Neural cell (in vitro differentiated cells): ENCODE measurements around the gene P2RX1. TPM values are rescaled to one million over a fixed set of nuclear protein-coding genes. Genes with fewer than 3 reads are reported as not detected.

Experiments
- H2AFZ ChIP-seq: fragments of 200-600, 300-800 bp; sonication (generic), shearing (Covaris generic); 2 replicates; pipeline ENCODE4 v1.6.0; 2014; ENCODE audit warnings: low read depth, mild to moderate bottlenecking, antibody characterized with exemption, low read length, moderate library complexity
- H3F3A ChIP-seq: fragments of 200-600 bp; shearing (Covaris generic); 2 replicates; pipeline ENCODE4 v1.6.1; 2016; ENCODE audit warnings: mild to moderate bottlenecking, moderate library complexity, mixed read lengths, antibody characterized with exemption, low read length; ENCODE audit not compliant: insufficient read depth, poor library complexity, severe bottlenecking
- H3K27ac ChIP-seq: fragments of 200-600, 300-800 bp; sonication (generic), shearing (Covaris generic); 2 replicates; pipeline ENCODE4 v1.5.1; 2014; ENCODE audit warnings: mild to moderate bottlenecking, low read length, moderate library complexity
- H3K27me3 ChIP-seq: fragments of 300-800, 200-600 bp; sonication (generic), shearing (Covaris generic); 2 replicates; pipeline ENCODE4 v1.6.0; 2014; ENCODE audit warnings: mild to moderate bottlenecking, low read depth, low read length, moderate library complexity; ENCODE audit not compliant: insufficient read depth
- H3K36me3 ChIP-seq: fragments of 300-800, 200-600 bp; sonication (generic), shearing (Covaris generic); 2 replicates; pipeline ENCODE4 v1.5.1; 2014; ENCODE audit warnings: mild to moderate bottlenecking, antibody characterized with exemption, low read length, moderate library complexity; ENCODE audit not compliant: insufficient read depth
- H3K4me2 ChIP-seq: fragments of 300-800, 200-600 bp; sonication (generic), shearing (Covaris generic); 2 replicates; pipeline ENCODE4 v1.6.0; 2014; ENCODE audit warnings: mild to moderate bottlenecking, low read length
- H3K4me3 ChIP-seq: fragments of 300-800, 200-600 bp; sonication (generic), shearing (Covaris generic); 2 replicates; pipeline ENCODE4 v1.5.1; 2014; ENCODE audit warnings: mild to moderate bottlenecking, low read length, moderate library complexity
- H3K79me2 ChIP-seq: fragments of 200-600 bp; shearing (Covaris generic); replicated peaks from 2 replicates; pipeline ENCODE4 v1.6.0; 2014; ENCODE audit warnings: mild to moderate bottlenecking, low read length, moderate library complexity; ENCODE audit not compliant: insufficient read depth
- H3K9ac ChIP-seq: fragments of 300-800, 200-600 bp; sonication (generic), shearing (Covaris generic); 2 replicates; pipeline ENCODE4 v1.6.1; 2016; ENCODE audit warnings: mild to moderate bottlenecking, low read length, mixed read lengths
- H3K9me2 ChIP-seq: fragments of 200-600 bp; shearing (Covaris generic); 2 replicates; pipeline ENCODE4 v1.6.1; 2016; ENCODE audit warnings: mild to moderate bottlenecking, low read length, mixed read lengths; ENCODE audit not compliant: insufficient read depth
- H3K9me3 ChIP-seq: fragments of 200-600, 300-800 bp; sonication (generic), shearing (Covaris generic); 2 replicates; pipeline ENCODE4 v1.6.1; 2016; ENCODE audit warnings: mild to moderate bottlenecking, mixed run types, low read length, moderate library complexity, mixed read lengths
- H4K20me1 ChIP-seq: fragments of 200-600 bp; shearing (Covaris generic); 2 replicates; pipeline ENCODE4 v1.6.1; 2016; ENCODE audit warnings: mild to moderate bottlenecking, mixed run types; ENCODE audit not compliant: insufficient read depth
- CTCF ChIP-seq: fragments of 450-650 bp; IDR thresholded peaks from 2 replicates; pipeline ENCODE4 v1.5.1; 2014; ENCODE audit warnings: antibody characterized with exemption, mild to moderate bottlenecking, moderate library complexity; ENCODE audit not compliant: poor library complexity, severe bottlenecking
- EP300 ChIP-seq: fragments of 450-650 bp; conservative IDR thresholded peaks from 2 replicates; pipeline ENCODE4 v1.6.1; 2014; ENCODE audit warnings: antibody characterized with exemption, mild to moderate bottlenecking, moderate library complexity; ENCODE audit not compliant: poor library complexity, severe bottlenecking
- EZH2 ChIP-seq: fragments of 200-600, 300-800 bp; shearing (Covaris generic), sonication (generic); IDR thresholded peaks from 2 replicates; pipeline ENCODE4 v1.6.1; 2014; ENCODE audit warnings: antibody characterized with exemption, low read length, borderline replicate concordance, mild to moderate bottlenecking; ENCODE audit not compliant: insufficient read depth, poor library complexity, severe bottlenecking
- MXI1 ChIP-seq: fragments of 450-650 bp; conservative IDR thresholded peaks from 2 replicates; pipeline ENCODE4 v1.6.1; 2014; ENCODE audit warnings: antibody characterized with exemption, mild to moderate bottlenecking; ENCODE audit not compliant: poor library complexity, severe bottlenecking
- POLR2AphosphoS5 ChIP-seq: IDR thresholded peaks from 2 replicates; pipeline ENCODE4 v1.6.1; 2012
- RAD21 ChIP-seq: fragments of 450-650 bp; conservative IDR thresholded peaks from 2 replicates; pipeline ENCODE4 v1.6.1; 2014; ENCODE audit warnings: antibody characterized with exemption, mild to moderate bottlenecking, moderate library complexity
- REST ChIP-seq: IDR thresholded peaks from 2 replicates; pipeline ENCODE4 v1.6.1; 2012; ENCODE audit warnings: borderline replicate concordance
- SMC3 ChIP-seq: fragments of 450-650 bp; conservative IDR thresholded peaks from 2 replicates; pipeline ENCODE4 v1.6.1; 2014; ENCODE audit warnings: antibody characterized with exemption, mild to moderate bottlenecking, moderate library complexity; ENCODE audit not compliant: poor library complexity
- TAF1 ChIP-seq: IDR thresholded peaks from 2 replicates; pipeline ENCODE4 v1.6.1; 2012; ENCODE audit warnings: low read depth
- polyA plus RNA-seq: library from polyadenylated mRNA; depleted of rRNA; stranded (reverse); fragments of >200 nt; gene quantifications from 2 replicates; pipeline ENCODE4 v1.2.3, GENCODE V29; 2014

P2RX1 gene
- polyA plus RNA-seq, 1 donor from 2014 or later: not detected

GRCh38 chr17:3959295-3959899, 43.1 kb upstream of the P2RX1 start:
- H3K36me3 ChIP-seq: no peaks in the 10 kb centered on the region
- no peak overlapping the region for H3K4me2 ChIP-seq
- H3K9me3 ChIP-seq: no peaks in the 10 kb centered on the region
- no peak overlapping the region for H3K4me3 ChIP-seq
- H3K27ac ChIP-seq: no peak overlapping the region
- no peak overlapping the region for H3K9ac ChIP-seq
- TF ChIP-seq SMC3: no peak
- no peak for TF ChIP-seq MXI1
- TF ChIP-seq POLR2AphosphoS5: no peak
- no peak for TF ChIP-seq REST
- TF ChIP-seq RAD21: no peak
- TF ChIP-seq EZH2: no peak
- no peak for TF ChIP-seq EP300
- no peak for TF ChIP-seq TAF1
- no peak for TF ChIP-seq CTCF
- H2AFZ ChIP-seq: no peak overlapping the region
- peaks cover 33% of the 10 kb centered on the region for H3K27me3 ChIP-seq
- H4K20me1 ChIP-seq: no peaks in the 10 kb centered on the region
- no peaks in the 10 kb centered on the region for H3K9me2 ChIP-seq
- H3K79me2 ChIP-seq: no peaks in the 10 kb centered on the region
- no peaks in the 10 kb centered on the region for H3F3A ChIP-seq

GRCh38 chr17:3957735-3958599, 41.7 kb upstream of the P2RX1 start:
- H3K27ac ChIP-seq: no peak overlapping the region
- H3K79me2 ChIP-seq: no peaks in the 10 kb centered on the region
- no peak overlapping the region for H3K4me3 ChIP-seq
- H3K4me2 ChIP-seq: no peak overlapping the region
- no peak for TF ChIP-seq POLR2AphosphoS5
- H4K20me1 ChIP-seq: no peaks in the 10 kb centered on the region
- H3K9me3 ChIP-seq: no peaks in the 10 kb centered on the region
- H2AFZ ChIP-seq: no peak overlapping the region
- no peak overlapping the region for H3K9ac ChIP-seq
- H3K27me3 ChIP-seq: peaks cover 22% of the 10 kb centered on the region
- H3K9me2 ChIP-seq: no peaks in the 10 kb centered on the region
- H3F3A ChIP-seq: no peaks in the 10 kb centered on the region
- no peaks in the 10 kb centered on the region for H3K36me3 ChIP-seq
